GM15510 (cell line): ENCODE measurements around the gene C11orf86.
A peak's percentile ranks its signal among the peaks of the same experiment; 100 is the strongest.

Experiments used
- POLR2A ChIP-seq: IDR thresholded peaks from 3 replicates; pipeline ENCODE4 v1.6.1; 2011; ENCODE audit warnings: borderline replicate concordance; ENCODE audit not compliant: insufficient read length; ENCODE audit errors: extremely low read depth

C11orf86 gene, protein sequence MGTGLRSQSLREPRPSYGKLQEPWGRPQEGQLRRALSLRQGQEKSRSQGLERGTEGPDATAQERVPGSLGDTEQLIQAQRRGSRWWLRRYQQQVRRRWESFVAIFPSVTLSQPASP

DNA sequence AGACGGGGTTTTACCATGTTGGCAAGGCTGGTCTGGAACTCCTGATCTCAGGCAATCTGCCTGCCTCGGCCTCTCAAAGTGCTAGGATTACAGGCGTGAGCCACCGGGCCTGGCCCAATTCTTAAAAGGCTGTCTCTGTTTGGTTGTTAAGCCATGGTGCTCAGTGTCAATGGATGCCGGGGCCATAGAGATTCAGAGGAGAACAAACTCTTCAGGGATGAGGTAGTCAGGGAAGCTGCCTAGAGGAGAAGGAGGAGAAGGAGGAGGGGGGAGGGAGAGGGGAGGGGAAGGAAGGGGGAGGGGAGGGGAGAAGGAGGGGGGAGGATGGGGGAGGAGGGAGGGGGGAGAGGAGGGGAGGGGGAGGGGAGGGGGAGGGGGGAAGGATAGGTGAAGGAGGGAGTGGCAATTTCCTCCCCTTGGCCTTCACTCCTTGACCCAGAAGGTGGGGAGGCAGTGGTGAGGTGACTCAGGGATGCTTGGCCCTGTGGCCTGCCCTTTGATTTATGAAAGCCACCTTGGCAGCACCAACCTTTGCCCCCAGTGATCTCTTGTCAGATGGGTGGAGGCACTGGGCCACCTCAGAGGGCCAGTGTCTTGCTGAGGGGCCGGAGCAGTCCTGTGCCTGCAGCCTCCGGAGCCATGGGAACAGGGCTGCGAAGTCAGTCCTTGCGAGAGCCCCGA, at the start of gene C11orf86:
C11orf86 (plus strand) TSS at position 581 of the 681 bp plus-strand sequence; CDS start at position 640, 59 bp downstream.
- TF ChIP-seq POLR2A = no peak

DNA sequence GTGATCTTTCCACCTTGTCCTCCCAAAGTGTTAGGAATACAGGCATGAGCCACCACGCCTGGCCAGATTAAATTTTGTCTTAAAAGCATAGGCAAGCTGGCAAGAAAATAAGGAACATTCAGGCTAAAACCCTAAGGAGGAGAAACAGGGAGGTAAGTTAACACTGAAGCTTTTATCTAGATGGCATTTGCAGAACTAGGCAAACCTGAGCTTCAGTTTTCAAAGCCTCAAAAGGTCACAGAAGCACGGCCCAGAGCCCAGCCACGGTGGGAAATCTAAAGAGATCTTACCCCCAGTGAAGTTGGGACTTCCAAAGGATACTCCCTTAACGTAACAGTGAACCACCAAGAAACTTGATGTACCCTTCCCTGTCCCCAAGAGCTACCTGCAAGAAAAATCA, 45.4 kb upstream of the C11orf86 start:
- no peak for TF ChIP-seq POLR2A

DNA sequence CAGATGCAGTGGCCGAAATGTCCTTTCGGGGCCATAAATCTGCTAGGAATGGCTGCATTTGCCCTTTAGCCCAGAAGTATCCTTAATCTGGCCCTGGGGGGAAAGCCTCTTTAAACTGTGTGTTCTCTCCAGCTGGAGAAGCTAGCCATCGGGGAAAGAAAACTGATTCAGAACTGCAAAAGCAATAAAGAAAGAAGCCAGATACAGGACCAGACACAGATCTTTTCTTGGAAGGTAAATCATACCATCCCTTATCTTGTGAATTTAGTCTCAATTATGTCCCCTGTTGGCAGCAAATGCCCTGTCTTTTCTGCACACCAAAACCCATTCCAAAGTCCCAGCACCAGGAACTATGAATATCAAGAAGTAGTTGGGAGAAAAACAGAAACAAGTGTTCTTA, 42.6 kb upstream of the C11orf86 start:
- TF ChIP-seq POLR2A = no peak

DNA sequence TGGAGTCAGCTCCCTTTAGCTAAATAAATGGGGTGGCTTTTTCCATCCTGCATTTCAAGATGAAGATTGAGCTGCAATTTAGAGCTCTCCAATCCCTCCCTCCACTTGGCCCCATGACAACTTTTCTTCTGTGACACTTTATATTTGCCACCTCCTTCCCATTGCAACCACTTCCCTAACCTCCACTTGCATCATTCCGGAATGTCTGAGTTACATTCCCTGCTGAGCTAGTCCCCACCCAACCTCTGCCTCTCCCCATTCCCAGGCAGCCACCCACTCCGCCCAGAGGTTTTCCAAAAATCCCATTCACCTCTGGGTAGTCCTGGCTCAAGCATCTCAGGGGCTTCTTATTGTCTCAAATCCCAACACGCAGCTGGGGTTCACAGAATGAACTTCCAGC, 41.6 kb upstream of the C11orf86 start:
- TF ChIP-seq POLR2A = no peak

DNA sequence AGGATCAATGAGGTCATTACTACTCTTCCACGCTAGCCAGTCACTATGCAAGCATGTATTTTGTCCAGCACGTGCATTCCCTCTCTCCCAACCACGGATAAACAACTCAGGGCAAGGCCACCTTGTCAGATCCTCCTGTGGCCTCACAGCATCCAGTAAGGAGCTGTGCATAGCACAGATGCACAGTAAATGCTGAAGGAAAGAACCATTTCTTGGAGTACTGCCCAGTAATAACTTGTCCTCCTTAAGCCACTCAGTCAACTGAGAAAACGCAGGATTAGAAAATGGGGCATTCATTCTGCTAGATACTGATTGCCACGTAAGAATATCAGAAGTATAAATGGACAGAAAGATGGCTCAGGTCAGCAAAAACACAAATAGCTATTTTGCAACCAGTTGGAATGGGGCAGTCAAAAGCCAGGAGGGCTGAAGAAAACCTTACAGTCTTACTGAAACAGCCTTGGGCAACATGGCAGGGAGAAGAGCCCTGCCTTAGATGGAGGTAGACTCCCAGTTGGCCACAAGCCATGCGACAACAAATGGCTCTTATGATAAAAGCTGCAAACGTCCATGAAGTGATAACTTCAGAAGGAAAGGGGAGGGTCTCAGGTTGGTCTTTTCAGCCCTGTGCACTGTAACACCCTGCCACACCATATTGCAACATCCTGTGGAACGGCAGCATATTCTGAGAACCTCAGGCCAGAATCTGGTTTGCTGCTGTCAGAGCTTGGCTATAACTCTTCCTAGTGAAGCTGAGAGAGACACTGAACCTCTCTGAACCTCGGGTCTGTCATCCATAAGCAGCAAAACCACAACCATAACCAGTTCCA, 39.9 kb upstream of the C11orf86 start:
- no peak for TF ChIP-seq POLR2A

DNA sequence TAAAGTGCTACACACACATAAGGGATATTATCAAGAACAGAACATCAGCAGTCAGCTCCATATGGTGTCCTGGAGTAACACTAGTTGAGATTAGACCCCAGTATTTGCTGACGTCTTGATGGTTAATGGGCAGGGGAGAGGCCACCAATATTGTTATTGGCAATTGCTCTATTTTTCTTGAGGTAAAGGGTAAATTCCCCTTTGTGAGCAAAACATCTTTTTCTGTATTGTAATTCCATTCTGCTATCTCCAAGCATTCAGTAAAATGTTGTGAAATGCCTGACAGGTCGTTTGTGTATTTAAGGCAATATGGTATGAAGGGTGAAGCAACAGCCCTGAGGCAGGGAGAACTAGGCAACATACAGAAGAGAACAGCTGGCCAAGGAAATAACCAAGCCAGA, 38.8 kb upstream of the C11orf86 start:
- no peak for TF ChIP-seq POLR2A

DNA sequence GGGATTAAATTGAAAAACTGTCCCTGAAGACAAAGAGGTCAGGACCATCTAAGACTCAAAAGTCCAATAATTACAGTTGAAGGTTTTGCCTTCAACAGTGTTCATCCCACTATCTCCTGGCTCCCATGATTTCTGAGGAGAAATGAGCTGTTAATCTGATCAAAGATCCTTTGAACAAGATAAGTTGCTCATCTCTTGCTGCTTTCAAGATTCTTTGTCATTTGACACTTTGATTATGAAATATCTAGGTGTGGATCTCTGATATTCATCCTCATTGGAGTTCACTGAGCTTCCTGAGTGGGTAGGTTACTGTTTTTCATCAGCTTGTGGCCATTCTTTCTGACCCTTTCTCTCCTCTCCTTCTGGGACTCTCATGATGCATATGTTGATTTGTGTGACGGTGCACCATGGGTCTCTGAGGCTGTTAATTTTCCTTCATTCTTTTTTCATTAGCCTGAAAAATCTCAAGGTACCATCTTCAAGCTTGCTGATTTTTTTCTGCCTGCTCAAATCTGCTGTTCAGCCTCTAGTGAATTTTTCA, 37.8 kb upstream of the C11orf86 start:
- no peak for TF ChIP-seq POLR2A

DNA sequence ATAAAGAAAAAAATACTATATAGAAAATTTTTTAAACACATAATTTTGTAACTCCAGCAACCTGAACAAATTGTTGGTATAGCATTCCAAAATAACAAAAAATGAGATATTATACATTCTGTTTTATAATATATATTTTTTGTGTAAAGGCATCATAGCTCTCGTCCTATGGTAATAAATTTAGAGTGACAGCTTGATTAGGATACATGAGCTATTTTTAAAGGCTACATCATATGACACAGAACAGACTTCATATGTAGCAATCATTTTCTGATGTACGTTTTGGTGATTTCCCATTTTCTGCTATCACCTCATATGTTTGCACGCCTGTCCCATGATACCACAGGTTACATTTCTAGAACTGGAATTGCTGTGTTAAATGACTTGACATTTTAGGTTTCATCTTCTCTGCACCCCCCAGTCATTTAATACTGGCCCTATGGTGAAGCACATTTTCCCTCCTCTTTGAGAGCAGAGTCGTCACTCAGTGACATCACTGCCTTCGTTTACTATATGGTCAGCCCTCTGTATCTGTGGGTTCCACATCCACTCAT, 36.4 kb upstream of the C11orf86 start:
- no peak for TF ChIP-seq POLR2A

DNA sequence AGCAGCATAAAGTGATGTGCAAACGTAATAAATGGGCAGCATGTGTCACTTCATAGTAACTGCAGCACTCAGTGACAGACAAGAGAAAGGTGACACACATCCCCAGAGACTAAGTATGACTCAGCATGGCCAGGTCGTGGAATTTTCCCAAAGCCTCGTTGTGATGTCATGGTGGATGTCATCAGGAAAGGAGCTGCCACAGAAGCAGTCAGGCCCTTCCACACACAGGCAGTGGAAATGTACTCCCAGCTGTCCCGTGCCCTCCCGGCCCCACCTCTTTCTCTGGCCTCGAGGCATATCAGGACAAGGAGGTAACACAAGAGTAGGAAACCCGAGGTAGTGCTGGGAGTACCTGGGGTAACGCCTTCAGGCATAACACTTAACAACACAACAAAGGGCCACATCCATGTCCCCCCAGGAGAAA, 25.0 kb upstream of the C11orf86 start:
- no peak for TF ChIP-seq POLR2A

DNA sequence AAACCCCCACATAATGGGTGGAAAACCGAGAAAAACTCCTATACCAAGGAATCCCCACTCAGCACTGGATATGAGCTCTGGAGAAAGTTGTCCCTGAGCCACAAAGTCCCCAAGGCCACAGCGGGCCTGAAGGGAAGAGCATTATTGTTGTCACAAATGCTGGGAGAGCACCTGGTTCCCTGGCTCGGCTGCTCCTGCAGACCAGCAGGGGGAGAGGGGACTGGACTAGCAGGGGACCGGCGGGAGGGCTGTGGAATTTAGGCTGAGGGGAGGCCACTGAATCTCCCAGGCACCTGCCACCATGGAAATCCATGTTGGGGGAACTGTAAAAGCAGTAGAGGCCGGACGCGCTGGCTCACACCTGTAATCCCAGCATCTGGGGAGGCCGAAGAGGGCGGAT, 24.0 kb upstream of the C11orf86 start:
- TF ChIP-seq POLR2A = no peak

DNA sequence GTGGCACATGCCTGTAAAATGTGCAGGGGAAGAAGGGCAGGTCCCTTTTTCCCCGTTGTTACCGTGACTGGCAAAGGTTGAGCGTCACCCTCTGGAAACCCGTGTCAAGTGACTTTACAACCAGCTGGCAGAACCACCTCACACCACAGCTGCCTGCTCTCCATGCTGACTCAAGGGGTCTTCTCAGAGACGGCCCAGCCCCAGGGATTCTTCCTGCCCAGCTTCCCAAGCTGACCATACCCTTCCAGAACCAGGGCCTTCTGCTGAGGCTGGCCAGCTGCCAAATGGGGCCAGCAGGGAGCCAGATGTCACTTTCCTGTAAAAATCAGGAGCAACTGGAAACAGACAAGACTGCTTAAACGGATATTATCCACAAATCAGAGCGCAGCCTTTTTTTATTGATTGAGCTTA, 23.2 kb upstream of the C11orf86 start:
- no peak for TF ChIP-seq POLR2A

DNA sequence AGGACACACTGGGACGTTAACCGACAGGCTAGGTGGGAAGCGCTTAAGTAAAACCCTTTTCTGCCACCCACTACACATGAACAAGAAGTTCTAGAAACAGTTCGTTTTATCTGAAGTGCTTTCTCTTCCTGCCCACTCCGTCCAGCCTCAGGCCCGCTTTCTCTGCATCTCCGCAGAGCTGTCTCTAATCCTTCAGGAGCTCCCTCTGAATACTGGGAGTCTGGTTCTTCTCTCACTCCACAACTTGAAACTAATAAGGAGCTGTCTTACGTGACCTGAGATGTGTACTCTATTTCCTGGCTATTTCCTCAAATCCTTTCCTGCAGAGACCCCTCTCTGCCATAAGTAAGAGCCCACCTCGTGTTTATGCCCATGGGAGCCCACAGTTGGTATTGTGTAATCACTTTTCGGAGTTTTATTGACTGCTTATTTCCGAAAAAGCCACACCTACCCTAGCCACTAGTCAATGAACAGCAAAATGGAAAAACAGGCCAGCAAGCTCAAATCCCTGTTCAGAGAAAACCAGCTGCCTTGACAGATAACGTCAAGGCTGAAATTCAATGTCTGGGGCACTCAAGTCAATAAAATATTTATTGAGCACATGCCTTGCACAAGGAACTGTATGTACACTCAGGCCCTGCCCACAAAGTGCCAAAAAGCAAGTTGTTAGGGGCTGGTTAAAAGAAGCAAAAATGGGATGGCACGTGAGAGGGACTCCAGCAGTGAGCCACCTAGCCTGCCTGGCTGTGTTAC, 21.8 kb upstream of the C11orf86 start:
- no peak for TF ChIP-seq POLR2A

DNA sequence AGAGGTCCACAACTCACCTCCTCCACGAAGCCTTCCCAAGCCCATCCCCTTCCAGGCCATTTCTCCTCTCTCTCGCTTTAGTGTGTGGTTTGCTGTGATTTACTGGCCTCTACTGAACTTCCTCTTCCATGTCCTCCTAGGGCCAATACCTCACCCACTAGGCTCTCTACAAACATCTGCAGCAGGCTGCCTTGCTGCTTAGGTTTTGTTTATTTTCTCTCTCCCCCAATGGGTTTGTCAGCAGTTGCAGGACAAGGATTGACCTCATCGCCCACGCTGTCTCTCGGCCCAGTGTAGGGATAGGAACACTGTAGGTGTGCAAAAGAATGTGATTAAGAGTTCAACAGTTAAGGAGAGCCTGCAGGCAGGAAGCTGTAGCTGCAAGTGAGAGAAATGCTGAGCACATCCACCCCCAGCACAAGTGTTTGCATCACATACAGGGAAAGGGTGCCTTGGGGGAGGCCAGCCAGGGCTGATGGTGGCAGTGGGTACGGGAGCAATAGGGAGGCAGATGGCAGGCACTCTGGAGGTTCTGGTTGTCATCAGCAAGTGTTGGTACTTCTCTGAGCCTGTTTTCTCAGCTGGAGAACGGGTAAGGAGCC, 18.3 kb upstream of the C11orf86 start:
- TF ChIP-seq POLR2A = no peak

DNA sequence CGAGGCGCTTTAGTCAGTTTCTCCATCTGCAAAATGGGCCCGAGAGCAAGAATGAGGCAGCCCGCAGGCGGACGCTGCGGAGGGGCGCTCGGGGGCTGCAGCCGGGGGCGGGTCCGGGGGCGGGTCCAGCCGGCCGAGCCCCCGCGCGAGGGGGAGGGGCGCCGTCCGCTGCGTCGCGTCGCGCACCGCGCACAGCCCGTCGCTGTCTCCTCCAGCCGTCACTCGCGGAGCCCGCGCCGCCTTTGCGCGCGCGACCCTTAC, 17.2 kb upstream of the C11orf86 start:
- TF ChIP-seq POLR2A = no peak

DNA sequence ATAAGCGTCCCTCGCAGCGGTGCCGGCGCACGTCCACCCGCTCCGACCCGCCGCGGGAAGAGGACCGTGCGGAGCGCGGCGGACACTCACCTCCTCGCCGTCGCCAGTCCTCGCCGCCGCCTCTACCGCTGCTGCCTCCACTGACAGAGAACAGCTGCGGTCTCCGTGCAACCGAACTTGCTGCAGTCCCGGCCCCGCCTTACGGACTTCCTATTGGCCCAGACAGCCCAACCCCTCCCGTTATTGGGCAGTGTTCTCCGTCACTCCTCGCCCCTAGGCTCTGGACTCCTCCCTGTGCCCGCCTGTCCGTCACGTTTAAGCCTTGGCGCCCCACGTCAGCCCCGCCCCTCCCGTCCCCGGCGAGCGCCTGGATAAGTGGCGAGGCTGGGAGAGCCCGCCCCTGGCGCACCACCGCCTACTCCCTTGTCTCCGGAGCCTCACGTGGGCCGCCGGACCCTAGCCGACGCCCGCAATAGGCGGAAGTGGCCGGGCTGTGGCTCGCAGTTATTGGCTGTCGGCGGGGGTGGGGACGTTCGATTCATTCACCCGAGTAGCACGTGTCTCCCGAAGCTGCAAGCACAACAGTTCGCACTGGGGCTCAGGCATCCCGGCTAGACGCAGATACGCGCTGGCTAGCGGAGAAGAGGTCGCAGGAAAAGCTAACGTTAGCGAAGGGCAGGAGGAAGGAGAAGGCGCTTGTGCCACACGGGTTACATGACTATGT, 16.7 kb upstream of the C11orf86 start, which contains the start of gene PC:
PC (minus strand) TSS at position 152 of the 724 bp plus-strand sequence. CDS start 86,224 bp downstream, outside the sequence.
- peak; percentile 38 for TF ChIP-seq POLR2A

DNA sequence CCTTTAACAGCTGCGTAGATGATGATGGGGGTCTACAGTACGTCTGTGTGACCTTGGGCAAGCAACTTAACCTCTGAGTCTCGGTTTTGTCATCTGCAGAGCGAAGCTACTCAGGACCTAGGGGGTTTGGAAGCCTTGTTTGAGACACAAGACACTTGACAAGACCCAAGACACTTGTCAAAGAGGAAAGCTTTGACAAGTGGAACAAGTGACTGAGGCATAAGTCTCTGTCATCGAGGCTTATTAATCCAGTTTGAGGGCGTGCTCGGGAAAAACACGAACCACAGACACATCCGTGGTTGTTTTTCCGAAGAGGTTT, 16.2 kb upstream of the C11orf86 start:
- no peak for TF ChIP-seq POLR2A
